Upper lobe of left lung (tissue), 6 donors: ENCODE results near the gene CMKLR1. TPM values are rescaled to one million over a fixed set of nuclear protein-coding genes. Genes with fewer than 3 reads are reported as not detected.

Experiments used
- ATAC-seq, 2 donors: fragments of 200-7000 bp; cut with Tn5 transposase; one replicate each; pipeline ENCODE4 v1.9.1; 2022; ENCODE audit warnings: mild to moderate bottlenecking in 2 of 2, moderate library complexity in 2 of 2; ENCODE audit not compliant: low FRiP score in 2 of 2
- DNase-seq, 2 donors: peaks; one replicate each; pipeline ENCODE4 v3.0.0-alpha.2; 2019 to 2020
- H3K27ac ChIP-seq, 4 donors: fragments of 200-600 bp; sonication (generic); one replicate each; pipeline ENCODE4 v1.5.1; 2016 to 2019
- H3K27me3 ChIP-seq, 4 donors: fragments of 200-600 bp; sonication (generic); one replicate each; pipeline ENCODE4 v1.5.1; 2017 to 2019
- H3K36me3 ChIP-seq, 4 donors: fragments of 200-600 bp; sonication (generic); one replicate each; pipeline ENCODE4 v1.5.1; 2016 to 2019
- H3K4me1 ChIP-seq, 4 donors: fragments of 200-600 bp; sonication (generic); one replicate each; pipeline ENCODE4 v1.5.1; 2018 to 2019
- H3K4me3 ChIP-seq, 4 donors: fragments of 200-600 bp; sonication (generic); one replicate each; pipeline ENCODE4 v1.5.1; 2017 to 2019; ENCODE audit warnings: mild to moderate bottlenecking in 2 of 4, moderate library complexity in 1 of 4
- H3K9me3 ChIP-seq, 4 donors: fragments of 200-600 bp; sonication (generic); one replicate each; pipeline ENCODE4 v1.5.1; 2018 to 2019
- EP300 ChIP-seq, 4 donors: sonication (generic); formaldehyde crosslinking; IDR thresholded peaks; one replicate each; pipeline ENCODE4 v1.5.1; 2017; ENCODE audit warnings: antibody characterized with exemption in 4 of 4, control low read depth in 2 of 4
- POLR2A ChIP-seq, 4 donors: fragments of 450-650 bp; IDR thresholded peaks; one replicate each; pipeline ENCODE4 v1.5.1; 2016 to 2017; ENCODE audit warnings: antibody characterized with exemption in 4 of 4, mild to moderate bottlenecking in 2 of 4
- POLR2AphosphoS5 ChIP-seq, 2 donors: sonication (generic); formaldehyde crosslinking; IDR thresholded peaks; one replicate each; pipeline ENCODE4 v1.5.1; 2017; ENCODE audit warnings: antibody characterized with exemption in 2 of 2
- WGBS, 2 donors: methylation state at CpG; one replicate each; pipeline ENCODE4 v1.1.5; 2017 to 2018; 5-methylcytosine and 5-hydroxymethylcytosine counted together
- total RNA-seq, 6 donors: library from RNA; depleted of rRNA in 4 of 6; stranded (reverse); fragments of >200 nt in 4 of 6; gene quantifications; one replicate each; pipeline versions ENCODE4 v1.1.0 to v1.2.1, GENCODE V29; 2016 to 2021
- TF ChIP-seq, protein P1 (sequence below), 6 experiments: fragments of 450-650 bp in 4 of 6; fragments of 200-600 bp in 2 of 6; sonication (generic) in 2 of 6; IDR thresholded peaks; one replicate each; pipeline ENCODE4 v1.5.1; 2016 to 2019; ENCODE audit warnings: antibody characterized with exemption in 6 of 6
- donor health status: DM: no; HTN: no; CAD: no; lungs with moderate emphysema.
- donor health status: DM: no; HTN: yes; CAD: no; lungs with severe emphysema.

The CMKLR1 gene
- total RNA-seq, 6 donors from 2014 or later: 7.8 to 40.9 (median 19.9) TPM

DNA sequence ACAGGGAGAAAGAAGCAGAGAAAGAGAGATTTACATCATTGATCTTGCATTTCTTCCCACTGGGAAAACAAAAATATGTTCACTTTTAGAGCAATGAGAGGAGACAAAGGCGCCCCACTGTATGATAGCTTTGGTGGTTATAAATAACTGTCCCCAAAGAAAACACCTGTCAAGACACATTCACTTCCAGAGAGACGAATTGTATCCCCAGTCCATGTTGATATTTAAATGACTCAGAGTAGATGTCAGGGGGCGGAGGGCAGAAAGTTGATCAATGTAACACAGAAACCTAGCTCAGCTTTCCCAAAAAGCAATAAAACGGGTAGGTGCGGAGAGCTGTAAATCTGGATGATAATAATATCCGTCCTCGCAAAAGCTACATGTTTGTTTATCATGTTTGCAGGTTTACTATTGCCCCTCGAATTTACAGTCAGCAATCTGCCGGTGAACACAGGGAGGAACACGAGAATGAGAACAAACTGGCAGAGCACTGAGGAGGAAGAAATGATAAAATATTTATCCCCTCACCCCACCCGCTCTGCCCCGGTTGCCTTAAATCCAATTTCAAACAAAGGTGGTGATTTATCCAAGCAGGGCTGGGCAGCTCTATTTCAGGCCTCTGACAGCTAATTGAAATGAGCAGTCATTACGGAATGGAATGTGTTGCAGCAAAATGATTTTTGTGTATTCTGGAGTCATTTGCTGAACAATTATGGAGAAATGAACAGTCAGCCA is 84.4 kb downstream of the CMKLR1 start:
- peaks cover 0 to 3% (median under 1%) of the 10 kb centered on the region in 4 donors for H3K9me3 ChIP-seq
- no peaks in the 10 kb centered on the region for H3K36me3 ChIP-seq
- TF ChIP-seq, protein P1, sequence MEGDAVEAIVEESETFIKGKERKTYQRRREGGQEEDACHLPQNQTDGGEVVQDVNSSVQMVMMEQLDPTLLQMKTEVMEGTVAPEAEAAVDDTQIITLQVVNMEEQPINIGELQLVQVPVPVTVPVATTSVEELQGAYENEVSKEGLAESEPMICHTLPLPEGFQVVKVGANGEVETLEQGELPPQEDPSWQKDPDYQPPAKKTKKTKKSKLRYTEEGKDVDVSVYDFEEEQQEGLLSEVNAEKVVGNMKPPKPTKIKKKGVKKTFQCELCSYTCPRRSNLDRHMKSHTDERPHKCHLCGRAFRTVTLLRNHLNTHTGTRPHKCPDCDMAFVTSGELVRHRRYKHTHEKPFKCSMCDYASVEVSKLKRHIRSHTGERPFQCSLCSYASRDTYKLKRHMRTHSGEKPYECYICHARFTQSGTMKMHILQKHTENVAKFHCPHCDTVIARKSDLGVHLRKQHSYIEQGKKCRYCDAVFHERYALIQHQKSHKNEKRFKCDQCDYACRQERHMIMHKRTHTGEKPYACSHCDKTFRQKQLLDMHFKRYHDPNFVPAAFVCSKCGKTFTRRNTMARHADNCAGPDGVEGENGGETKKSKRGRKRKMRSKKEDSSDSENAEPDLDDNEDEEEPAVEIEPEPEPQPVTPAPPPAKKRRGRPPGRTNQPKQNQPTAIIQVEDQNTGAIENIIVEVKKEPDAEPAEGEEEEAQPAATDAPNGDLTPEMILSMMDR (IDR thresholded peaks at IDR 0.05): no peak
- TF ChIP-seq EP300 (IDR thresholded peaks at IDR 0.05) (no peak), POLR2A (IDR thresholded peaks at IDR 0.05) (no peak), POLR2AphosphoS5 (IDR thresholded peaks at IDR 0.05) (no peak)
- DNase-seq (no peak), ATAC-seq (no peak)
- H3K4me3 ChIP-seq: no peak overlapping the region
- H3K27ac ChIP-seq: no peak overlapping the region
- no peaks in the 10 kb centered on the region for H3K27me3 ChIP-seq
- no peaks in the 10 kb centered on the region for H3K4me1 ChIP-seq
- 69 to 72% methylated on average over 13 of the region's 13 CpGs for WGBS, 2 donors

DNA sequence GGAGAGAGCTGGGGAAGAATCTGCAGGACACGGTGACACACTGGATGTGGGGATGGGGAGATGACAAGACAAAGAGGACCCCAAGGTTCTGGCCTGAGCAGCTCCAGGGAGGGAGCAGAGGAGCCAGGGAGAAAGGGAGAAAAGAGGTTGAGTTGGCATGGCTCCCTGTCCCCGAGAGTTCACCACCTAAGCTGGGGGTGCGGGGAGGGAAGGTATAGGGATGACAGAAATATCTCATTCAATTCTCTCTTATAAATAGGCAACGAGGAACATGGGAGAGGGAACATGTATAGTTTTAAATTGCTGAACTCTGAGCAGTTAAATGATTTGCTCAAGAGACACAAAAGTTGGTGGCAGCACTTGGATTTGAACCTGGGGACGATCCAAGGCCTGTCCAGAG is 85.1 kb downstream of the CMKLR1 start:
- Histone ChIP-seq H3K4me3 (no peak overlapping the region), H3K27me3 (no peaks in the 10 kb centered on the region), H3K36me3 (no peaks in the 10 kb centered on the region), H3K4me1 (no peaks in the 10 kb centered on the region), H3K27ac (no peak overlapping the region), H3K9me3 (no peaks in the 10 kb centered on the region)
- no peak for DNase-seq
- 60 to 61% methylated on average over 5 of the region's 5 CpGs for WGBS, 2 donors
- no peak for ATAC-seq
- TF ChIP-seq EP300 (IDR thresholded peaks at IDR 0.05) (no peak), POLR2A (IDR thresholded peaks at IDR 0.05) (no peak), POLR2AphosphoS5 (IDR thresholded peaks at IDR 0.05) (no peak)
- TF ChIP-seq, protein P1 (IDR thresholded peaks at IDR 0.05): no peak

GRCh38 chr12:108253540-108253939 is 85.6 kb downstream of the CMKLR1 start:
- Histone ChIP-seq H3K4me1 (no peaks in the 10 kb centered on the region), H3K4me3 (no peak overlapping the region), H3K36me3 (no peaks in the 10 kb centered on the region), H3K27me3 (no peaks in the 10 kb centered on the region), H3K27ac (no peak overlapping the region), H3K9me3 (no peaks in the 10 kb centered on the region)
- 3 to 14% methylated on average over 3 to 4 of the region's 4 CpGs for WGBS, 2 donors
- TF ChIP-seq, protein P1 (IDR thresholded peaks at IDR 0.05): no peak
- no peak for TF ChIP-seq EP300 (IDR thresholded peaks at IDR 0.05)
- no peak for TF ChIP-seq POLR2A (IDR thresholded peaks at IDR 0.05)
- no peak for TF ChIP-seq POLR2AphosphoS5 (IDR thresholded peaks at IDR 0.05)
- DNase-seq (no peak), ATAC-seq (no peak)

DNA sequence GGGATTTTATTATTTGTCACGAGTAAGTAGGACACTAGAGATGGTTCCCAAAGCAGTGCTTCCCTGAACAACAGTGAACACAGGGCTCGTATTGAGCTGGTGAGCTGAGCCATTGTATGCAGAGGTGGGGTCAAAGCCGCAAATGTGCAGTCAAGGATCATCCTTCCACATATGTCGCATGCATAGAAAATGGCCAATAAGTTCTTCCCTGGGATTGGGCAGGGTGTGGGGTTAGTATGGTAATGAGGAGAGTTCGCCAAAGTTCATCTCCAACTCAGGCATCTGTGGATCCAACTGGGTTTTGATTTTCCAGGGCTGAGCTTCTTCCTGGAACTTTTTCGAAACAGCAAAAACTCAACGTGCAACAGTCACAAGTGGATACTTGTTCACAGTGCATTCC is 86.6 kb downstream of the CMKLR1 start:
- no peaks in the 10 kb centered on the region for H3K4me1 ChIP-seq

More for the DNA sequence above, 86.6 kb downstream of the CMKLR1 start:
- no peaks in the 10 kb centered on the region for H3K9me3 ChIP-seq
- TF ChIP-seq EP300 (IDR thresholded peaks at IDR 0.05) (no peak), POLR2A (IDR thresholded peaks at IDR 0.05) (no peak), POLR2AphosphoS5 (IDR thresholded peaks at IDR 0.05) (no peak)
- TF ChIP-seq, protein P1 (IDR thresholded peaks at IDR 0.05): no peak
- H3K36me3 ChIP-seq: no peaks in the 10 kb centered on the region
- 84 to 94% methylated on average over 7 of the region's 7 CpGs for WGBS, 2 donors
- DNase-seq (no peak), ATAC-seq (no peak)
- H3K27me3 ChIP-seq: no peaks in the 10 kb centered on the region
- no peak overlapping the region for H3K4me3 ChIP-seq
- no peak overlapping the region for H3K27ac ChIP-seq
